Hematopoietic multipotent progenitor cell treated with erythropoietin and hydrocortisone succinate and interleukin-3 and kit ligand, for 8 days (in vitro differentiated cells): ENCODE measurements around the gene PXYLP1.
A peak's percentile ranks its signal among the peaks of the same experiment; 100 is the strongest.
"Not testable (repeated sequence)": the region's sequence is repeated elsewhere in the genome, so short reads cannot be mapped to it uniquely, and the experiment has no call there.

Source experiments
- DNase-seq: peaks from one replicate; pipeline ENCODE4 v3.0.0-alpha.2; 2015

Gene PXYLP1, protein sequence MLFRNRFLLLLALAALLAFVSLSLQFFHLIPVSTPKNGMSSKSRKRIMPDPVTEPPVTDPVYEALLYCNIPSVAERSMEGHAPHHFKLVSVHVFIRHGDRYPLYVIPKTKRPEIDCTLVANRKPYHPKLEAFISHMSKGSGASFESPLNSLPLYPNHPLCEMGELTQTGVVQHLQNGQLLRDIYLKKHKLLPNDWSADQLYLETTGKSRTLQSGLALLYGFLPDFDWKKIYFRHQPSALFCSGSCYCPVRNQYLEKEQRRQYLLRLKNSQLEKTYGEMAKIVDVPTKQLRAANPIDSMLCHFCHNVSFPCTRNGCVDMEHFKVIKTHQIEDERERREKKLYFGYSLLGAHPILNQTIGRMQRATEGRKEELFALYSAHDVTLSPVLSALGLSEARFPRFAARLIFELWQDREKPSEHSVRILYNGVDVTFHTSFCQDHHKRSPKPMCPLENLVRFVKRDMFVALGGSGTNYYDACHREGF

DNA sequence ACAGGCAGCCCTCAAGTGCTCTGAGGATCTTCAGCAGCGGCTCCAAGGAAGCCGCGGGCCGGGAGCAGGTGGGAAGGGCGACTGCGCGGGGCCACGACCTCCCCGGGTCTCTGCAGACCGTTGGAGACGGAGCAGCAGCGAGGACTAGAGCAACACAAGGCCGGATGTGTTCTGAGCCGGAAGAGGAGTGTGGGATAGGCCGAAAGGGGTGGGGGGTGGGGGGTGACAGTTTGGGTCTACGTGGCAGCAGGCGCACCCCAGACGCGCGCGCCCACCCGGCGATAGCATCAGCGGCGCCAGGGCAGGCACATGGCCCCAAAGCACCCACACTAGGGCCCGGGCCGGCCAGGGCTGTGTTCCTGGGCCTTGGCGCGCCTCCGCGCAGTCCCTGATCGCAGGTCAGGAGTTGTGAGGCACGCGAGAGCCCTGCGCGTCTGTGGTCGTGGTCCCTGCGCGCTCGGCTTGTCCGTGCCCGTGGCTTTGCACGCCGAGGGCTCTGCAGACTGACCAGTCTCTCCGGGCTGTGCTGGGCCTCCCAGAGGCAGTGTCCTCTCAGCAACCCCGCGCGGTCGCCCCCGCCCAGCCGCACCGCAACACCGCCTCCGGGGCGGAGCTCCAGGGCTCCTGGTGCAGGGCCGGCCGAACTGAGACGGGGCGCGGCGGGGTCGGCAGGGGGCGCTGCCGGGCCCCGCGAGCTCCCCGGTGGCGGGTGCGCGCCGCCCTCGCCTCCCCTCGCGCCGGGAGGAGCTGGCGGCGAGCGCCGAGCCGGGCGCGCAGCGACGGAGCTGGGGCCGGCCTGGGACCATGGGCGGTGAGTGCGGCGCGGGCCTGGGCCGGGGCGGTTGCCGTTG lies at the start of gene PXYLP1:
PXYLP1 (plus strand) TSS at position 725 of the 851 bp plus-strand sequence. CDS start 28,351 bp downstream, outside the sequence.
- peak; percentile 82 for DNase-seq

DNA sequence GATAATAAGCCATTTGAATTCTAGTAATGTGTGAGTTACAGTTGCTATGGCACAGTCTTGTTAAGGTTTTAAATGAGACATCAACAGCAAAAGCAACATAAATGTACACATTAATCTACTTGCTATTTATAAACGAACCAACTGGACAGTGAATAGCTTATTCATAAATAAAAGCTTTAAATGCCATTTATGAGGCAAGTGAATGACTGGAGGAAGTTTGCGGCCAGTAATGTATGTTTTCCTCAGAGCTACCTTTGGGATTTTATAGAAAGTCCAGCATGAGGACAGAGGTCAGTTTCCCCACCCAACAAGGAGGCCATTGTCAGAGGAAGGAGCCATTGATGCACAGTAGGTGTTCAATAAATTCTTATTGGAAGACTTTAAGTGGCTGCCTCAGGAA lies 48.0 kb upstream of the PXYLP1 start:
- no peak for DNase-seq

DNA sequence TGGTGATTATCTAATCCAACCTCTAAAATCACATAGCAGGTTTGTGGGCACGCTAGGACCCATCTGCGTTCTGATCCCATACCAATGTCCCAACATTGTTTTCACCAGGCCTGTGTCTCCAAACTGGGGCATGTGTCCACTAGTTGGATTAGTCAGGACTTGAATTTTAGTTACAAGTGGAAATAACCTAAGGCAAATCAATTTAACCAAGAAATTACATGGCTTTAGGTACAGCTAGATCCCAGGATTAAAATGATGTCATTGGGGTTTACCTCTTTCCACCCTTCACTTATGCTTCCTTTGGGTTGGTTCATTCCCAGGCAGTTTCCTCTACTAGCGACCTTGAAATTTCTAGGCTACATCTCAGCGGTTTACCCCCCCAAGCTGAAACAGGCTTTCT lies 47.2 kb upstream of the PXYLP1 start:
- no peak for DNase-seq

DNA sequence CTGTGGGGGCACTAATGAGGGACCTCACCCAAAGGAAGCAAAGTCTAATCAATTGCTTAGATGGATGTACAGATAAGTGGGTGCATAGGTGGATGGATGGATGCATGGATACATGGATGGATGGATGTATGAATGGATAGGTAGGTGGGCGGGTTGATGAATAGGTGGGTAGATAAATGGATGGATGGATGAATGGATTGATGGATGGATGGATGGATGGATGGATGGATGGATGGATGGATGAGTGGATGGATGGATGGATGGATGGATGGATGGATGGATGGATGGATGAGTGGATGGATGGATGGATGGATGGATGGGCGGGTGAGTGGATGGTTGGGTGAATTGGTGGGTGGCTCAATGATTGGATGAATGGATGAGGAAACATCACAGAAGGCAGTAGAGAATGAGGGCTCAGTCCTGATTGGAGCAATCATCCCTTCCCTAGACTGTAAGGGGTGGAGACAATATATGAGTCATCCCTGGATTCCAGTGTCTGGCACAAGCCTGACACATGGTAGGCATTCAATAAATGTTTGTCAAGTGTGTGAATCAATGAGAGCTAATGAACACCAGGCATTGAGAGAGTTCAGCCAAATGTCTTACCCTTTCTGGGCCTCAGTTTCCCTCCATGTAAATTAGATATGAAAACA lies 40.4 kb upstream of the PXYLP1 start:
- DNase-seq, result no peak

DNA sequence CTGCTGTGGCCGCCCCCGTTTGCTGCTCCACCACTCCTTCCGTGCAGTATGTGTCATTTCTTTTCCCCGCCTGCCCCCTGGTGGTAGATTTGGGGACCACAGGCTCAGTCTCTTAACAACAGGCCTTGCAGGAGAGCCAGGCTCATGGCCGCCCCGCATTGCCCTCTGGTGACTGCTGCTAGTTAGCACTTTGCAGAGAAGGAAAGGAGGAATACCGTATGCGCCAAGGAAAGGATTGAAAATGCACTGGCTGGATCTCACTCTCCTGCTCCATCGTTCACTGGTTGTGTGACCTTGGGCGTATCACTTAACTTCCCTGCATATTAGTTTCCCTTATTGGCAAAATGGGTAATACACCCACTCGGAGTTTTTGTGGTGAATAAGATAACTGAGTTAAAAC lies 39.3 kb upstream of the PXYLP1 start:
- peak; percentile 93 for DNase-seq

DNA sequence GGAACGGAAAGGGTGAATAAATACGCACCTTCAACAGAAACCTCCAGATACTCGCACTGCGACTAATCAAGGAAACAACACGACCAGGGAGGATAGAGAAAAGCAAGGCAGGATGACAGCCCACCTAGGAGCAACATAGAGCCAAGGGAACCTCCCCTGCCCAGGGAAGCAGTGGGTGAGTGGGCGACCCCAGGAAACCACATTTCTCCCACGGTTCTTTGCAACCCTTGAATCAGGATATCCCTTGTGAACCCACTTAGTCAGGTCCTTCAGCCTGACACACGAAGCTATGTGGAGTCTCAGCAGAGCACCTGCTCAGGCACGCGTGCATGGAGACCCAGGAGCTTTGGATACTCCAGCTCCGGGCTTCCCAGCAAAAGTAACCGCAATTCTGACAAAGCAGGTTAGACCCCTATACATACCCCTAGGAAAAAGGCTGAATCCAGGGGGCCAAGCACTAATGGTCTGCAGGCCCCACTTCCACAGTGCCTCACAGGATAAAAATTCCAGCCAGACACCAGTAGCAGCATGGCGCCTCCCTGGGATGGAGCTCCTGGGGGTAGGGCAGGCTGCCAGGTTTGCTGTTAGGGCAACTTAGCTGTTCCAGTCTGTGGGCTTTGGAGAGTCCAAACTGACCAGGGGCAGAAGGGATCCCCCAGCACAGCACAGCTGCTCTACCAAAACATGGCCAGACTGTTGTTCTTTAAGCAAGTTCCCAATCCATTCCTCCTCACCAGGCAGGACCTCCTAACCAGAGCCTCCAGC lies 38.4 kb upstream of the PXYLP1 start:
- no peak for DNase-seq

DNA sequence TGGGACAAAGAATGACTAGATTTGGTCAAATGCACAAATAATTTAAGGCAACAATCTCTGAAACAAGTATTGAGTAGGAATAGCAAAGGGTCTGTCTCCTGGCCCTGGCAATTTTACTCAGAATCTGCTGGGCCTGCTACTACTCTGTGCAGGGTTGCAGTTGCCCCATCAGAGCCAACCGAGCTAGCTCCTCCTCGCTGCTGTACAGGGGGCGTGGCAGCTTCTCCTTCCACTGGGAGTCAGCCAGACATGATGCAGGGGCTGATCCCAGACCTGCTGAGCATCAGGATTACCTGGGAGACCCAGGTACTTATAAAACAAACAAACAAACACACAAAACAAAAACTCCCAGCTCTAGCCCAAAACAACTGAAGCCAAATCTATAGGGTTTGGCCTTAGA lies 30.5 kb upstream of the PXYLP1 start:
- no peak for DNase-seq

DNA sequence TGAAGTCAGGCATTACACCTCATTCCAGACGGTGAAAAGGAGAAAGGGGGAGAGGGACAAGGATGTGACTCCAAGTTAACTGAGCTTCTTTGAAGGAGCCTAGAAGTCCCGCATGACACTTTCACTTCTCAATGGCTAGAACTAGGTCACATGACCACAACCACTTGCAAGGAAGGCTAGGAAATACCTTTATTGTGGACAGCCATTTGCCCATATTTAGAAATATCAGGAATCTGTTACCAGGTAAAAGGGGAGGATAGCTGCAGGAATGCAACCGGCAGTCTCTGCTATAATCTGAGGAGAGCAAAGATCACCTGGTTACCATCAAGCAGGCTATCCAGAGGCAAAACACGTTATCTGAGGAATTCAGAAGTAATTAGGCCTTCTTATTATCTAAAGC lies 28.9 kb upstream of the PXYLP1 start:
- no peak for DNase-seq

DNA sequence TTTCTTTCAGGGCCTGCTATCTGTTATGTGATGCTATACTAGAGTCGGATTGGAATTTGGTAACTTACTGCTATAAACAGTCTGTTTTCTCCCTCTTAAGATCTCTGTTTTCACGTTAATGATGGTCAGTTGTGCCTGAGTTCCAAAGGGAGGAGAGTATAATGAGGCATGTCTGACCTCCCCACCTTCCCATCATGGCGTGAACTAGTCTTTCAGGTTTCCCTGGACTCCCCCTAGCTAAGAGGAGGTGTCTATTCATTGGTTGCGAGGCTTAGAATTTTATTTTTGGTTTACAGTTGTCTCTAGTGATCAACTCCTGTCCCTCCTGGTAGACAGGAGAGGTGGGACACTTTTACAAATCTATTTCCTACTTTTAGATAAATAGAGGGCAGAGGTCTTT lies 27.8 kb upstream of the PXYLP1 start:
- no peak for DNase-seq

DNA sequence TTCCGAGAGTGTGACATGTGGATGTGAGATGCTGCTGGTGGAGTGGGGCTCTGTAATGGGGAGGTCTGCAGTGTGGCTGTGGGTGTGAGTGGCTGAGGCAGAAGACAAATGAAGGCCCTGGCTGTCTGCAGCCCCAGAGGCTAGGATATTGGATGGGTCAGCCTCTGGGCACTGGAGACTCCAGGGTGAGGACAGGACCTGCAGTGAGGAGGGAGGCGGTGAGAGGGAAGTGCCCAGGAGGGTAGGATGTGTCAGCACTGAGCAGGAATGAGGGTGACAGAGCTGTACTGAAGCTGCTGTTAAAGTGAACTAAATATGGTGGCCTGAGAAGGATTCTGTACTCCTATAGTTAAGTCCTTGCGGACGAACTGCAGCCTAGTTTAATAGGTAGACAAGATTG lies 27.3 kb upstream of the PXYLP1 start:
- DNase-seq, result no peak

DNA sequence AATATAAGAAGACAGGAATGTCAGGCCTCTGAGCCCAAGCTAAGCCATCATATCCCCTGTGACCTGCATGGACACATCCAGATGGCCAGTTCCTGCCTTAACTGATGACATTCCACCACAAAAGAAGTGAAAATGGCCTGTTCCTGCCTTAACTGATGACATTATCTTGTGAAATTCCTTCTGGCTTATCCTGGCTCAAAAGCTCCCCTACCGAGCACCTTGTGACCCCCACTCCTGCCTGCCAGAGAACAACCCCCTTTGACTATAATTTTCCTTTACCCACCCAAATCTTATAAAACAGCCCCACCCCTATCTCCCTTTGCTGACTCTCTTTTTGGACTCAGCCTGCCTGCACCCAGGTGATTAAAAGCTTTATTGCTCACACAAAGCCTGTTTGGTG lies 20.3 kb upstream of the PXYLP1 start:
- DNase-seq, result not testable (repeated sequence)

DNA sequence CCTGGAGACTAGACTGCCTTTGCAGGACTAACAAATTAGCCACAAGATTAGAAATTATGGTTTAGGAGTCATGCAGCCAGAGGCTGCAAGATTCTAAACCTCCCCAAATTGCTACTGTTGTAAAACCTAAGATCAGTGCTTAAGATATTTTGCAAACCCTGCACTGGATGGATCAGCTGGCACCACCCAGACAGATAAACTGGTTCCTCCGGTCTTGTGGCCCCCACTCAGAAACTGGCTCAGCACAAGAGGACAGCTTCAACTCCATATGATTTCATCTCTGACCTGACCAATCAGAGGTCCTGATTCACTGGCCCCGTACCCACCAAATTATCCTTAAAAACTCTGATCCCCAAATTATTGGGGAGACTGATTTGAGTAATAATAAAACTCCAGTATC lies 19.5 kb upstream of the PXYLP1 start:
- no peak for DNase-seq

DNA sequence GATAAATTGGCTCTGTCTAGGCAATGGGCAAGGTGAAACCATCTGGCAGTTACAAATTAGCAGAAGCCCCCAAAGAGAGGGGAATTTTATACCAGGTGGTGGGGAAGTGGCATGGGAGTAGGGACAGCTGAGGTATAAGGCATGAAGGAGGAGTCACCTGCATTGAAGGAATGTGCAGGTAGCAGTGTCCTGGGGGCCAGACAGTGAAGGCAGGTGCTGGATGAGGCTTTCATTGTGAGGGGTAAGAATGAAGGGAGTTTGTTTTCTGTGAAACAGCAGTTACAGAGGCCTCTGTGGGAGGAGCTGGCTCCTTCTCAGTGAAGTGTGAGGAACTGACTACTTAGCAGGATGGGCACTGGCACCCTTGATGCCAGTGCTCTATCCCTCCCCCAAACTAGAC lies 19.1 kb upstream of the PXYLP1 start:
- DNase-seq, result no peak

DNA sequence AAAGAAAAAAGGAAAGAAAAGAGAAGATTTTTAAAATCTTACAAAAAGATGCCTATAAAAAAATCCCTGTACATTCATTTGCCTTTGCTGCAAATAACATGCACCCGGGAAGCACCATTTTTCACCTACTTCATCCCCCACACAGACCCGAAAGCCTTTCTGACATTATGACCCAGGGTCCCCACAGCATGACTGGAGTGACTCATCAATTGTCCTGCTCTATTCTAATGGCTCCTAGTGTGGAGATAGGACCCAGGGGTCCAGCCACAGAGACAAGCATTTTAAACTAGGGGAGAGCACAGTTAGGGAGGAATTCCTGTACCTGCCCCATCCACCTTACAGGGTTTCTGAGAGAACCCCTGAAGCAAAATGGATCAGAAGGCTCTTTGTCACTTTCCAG lies 14.7 kb upstream of the PXYLP1 start:
- DNase-seq, result no peak

DNA sequence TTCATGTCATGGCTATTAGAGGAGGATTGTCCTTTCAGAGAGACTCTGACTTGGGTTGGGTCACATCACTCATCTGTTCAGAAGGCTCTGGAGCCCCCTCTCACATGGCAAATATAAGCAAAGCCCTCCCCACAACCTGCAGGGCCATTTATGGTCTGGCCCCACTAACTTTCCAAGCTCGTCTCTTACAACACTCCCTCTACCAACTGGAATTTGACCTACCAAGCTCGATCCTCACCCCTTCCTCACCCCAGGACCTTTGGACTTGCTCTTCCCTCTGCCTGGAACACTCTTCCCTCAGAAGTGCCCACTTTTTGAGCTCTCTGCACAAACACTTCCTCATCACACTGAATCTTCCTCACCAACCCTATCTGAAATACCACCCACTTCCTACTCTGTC lies 14.2 kb upstream of the PXYLP1 start:
- DNase-seq, result no peak

DNA sequence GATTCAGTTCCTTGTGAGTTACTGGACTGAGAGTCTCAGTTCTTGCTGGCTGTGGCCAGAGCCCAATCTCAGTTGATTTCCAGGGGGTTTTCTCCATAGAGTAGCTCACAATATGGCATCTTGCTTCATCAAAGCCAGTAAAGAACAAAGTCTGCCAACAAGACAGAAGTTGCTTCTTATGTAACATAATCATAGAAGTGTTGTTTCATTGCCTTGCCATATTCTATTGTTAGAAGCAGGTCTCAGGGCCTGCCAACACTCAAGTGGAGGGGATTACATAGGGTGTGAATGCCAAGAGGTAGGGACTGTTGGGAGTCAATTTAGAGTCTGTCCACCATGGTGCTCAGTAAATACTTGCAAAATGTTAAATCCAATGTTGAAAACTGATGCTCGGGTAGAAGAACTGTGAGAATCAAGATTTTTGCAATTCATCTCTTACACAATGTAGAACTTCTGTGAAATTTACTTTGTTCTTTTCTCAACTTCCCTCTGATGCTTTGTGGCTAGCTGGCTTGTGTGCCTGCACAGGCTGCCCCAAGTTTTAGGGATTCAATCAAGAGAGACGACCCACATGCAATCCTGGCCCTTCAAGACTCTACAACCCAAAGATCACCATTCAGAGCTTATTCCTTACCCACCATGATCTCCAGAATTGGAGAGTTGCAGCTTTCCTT lies 13.3 kb upstream of the PXYLP1 start:
- no peak for DNase-seq

DNA sequence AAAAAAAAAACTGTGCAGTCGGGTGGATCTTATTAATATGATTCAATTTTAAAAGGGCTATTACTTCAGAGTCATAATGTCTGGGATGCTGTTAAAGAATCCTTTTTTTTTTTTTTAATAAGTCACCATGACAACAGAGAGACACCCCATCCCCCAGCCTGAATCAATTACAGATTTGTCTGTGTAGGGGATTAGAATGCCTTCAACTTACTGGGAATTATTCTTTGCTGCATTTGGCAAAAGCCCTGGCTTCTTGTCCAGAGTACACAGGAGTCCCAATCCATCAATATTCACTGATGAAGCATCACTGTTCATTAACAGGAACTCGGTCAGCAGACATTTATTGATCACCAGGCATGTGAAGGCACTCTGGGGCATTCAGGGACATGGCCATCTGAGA lies 12.7 kb upstream of the PXYLP1 start:
- no peak for DNase-seq

DNA sequence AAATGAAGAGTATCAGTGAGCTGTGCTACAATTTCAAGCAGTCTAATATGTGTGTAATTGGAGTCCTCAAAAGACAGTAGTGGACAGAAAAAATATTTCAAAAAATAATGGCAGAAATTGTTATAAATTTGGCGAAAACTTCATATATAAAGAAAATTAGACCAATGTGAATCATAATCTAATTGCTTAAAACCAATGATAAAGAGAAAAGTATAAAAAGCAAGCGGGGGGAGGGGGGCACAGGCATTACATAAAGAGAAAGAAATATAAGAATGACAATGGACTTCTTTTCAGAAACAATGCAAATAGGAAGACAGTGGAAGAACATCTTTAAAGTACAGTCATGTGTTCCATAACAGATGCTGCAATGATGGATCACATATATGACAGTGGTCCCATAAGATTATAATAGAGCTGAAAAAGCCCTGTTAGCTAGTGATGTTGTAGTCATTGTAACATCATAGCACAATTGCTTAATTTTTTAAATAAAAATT lies 7.9 kb upstream of the PXYLP1 start:
- no peak for DNase-seq

DNA sequence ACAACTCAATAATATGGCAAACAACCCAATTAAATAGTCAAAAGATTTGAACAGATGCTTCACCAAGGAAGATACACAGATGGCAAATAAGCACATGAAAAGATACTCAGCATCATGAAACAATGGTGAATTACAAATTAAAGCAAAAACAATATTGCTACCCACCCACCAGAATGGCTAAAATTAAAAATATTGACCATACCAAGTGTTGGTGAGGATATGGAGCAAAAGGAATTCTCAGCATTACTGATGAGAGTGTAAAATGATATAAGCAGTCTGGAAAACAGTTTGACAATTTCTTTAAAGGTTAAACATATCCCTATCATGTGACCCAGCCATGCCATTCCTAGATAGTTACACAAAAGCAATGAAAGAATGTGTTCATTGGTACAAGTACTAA lies 5.7 kb upstream of the PXYLP1 start:
- no peak for DNase-seq

DNA sequence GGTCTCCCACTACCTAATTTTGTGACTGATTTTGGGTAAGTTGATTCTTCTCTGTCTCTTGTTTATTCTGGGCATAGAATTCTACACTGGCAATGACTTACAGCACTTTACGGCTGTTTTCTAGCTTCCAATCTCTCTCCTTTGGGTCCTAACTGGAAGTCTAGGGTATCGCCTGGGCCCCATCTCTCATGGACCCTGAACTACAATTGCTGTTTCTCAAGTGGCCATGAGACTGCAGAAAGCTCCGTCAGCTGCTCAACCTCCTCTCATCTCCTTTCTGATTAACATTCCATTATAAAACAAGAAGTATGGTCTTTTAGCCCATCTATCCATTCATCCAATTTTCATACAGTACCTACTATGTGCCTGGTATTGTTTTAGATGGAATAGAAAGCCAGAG lies 4.4 kb upstream of the PXYLP1 start:
- DNase-seq, result no peak

DNA sequence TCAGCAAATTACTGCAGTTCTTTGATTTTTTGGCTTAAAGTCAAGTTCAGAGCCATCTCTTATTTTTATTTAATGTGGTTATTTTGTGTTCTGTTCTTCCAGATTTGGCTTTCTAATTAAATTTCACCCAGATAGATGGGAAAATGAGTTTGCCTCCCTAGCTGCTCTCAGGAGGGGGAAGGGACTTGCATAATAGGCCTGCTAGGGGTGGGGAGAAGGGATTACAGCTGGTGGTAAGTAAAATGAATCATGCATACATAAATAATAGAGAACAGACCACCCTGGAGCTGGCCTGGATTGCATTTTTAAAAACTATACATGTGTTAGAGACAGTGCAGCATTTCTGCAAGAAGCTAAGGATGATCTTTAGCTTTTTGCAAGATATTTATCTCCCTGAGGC lies 3.9 kb upstream of the PXYLP1 start:
- no peak for DNase-seq

DNA sequence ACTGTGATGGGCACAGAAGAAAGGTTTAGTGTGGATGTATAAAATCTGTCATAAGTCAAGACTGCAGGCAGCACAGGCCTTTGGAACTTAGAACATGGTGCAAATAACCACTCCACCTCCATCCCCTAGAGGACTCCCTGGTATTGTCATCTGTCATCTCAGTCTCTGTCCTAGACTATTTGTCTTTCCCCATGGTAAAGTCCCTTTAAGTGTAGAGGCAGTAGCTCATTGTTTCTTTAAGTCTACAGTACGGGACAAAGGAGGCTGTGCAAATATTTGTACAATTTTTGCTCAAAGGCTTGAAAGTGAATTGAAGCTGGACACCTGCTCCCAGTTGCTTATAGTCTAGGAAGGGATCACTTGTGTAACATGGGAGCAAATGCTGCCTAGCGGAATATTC lies 3.2 kb upstream of the PXYLP1 start:
- DNase-seq, result no peak
